SJSA1 (cell line): Measurements from ENCODE around the gene POLR3E. TPM values are rescaled to one million over a fixed set of nuclear protein-coding genes. Genes with fewer than 3 reads are reported as not detected.
A peak's percentile ranks its signal among the peaks of the same experiment; 100 is the strongest.

Experiments
- DNase-seq, 2 experiments: peaks; one replicate each; pipeline ENCODE4 v3.0.0-alpha.2; 2015 to 2020; ENCODE audit warnings: low spot score in 2 of 2, low read depth in 1 of 2
- H3K27ac ChIP-seq: fragments of 250-450 bp; sonication (Bioruptor Pico); 2 replicates; pipeline ENCODE4 v1.5.1; 2020; ENCODE audit warnings: mild to moderate bottlenecking, moderate library complexity
- H3K27me3 ChIP-seq: fragments of 250-450 bp; sonication (Bioruptor Pico); replicated peaks from 2 replicates; pipeline ENCODE4 v1.5.1; 2020; ENCODE audit warnings: mild to moderate bottlenecking, moderate library complexity
- H3K36me3 ChIP-seq: fragments of 250-450 bp; sonication (Bioruptor Pico); 2 replicates; pipeline ENCODE4 v1.5.1; 2020; ENCODE audit warnings: mild to moderate bottlenecking
- H3K4me1 ChIP-seq: fragments of 250-450 bp; sonication (Bioruptor Pico); replicated peaks from 2 replicates; pipeline ENCODE4 v1.6.1; 2021; ENCODE audit warnings: mild to moderate bottlenecking
- H3K4me3 ChIP-seq: fragments of 250-450 bp; sonication (Bioruptor Pico); 2 replicates; pipeline ENCODE4 v1.5.1; 2020; ENCODE audit warnings: mild to moderate bottlenecking
- H3K9me3 ChIP-seq: fragments of 250-450 bp; sonication (Bioruptor Pico); replicated peaks from 2 replicates; pipeline ENCODE4 v1.5.1; 2020; ENCODE audit warnings: mild to moderate bottlenecking
- total RNA-seq: library from RNA; depleted of rRNA; stranded (reverse); fragments of >200 nt; shearing (Covaris generic); gene quantifications from 2 replicates; pipeline ENCODE4 v1.2.3, GENCODE V29; 2014

POLR3E gene
- total RNA-seq, 1 experiment from 2014 or later, result 29.3 TPM

DNA sequence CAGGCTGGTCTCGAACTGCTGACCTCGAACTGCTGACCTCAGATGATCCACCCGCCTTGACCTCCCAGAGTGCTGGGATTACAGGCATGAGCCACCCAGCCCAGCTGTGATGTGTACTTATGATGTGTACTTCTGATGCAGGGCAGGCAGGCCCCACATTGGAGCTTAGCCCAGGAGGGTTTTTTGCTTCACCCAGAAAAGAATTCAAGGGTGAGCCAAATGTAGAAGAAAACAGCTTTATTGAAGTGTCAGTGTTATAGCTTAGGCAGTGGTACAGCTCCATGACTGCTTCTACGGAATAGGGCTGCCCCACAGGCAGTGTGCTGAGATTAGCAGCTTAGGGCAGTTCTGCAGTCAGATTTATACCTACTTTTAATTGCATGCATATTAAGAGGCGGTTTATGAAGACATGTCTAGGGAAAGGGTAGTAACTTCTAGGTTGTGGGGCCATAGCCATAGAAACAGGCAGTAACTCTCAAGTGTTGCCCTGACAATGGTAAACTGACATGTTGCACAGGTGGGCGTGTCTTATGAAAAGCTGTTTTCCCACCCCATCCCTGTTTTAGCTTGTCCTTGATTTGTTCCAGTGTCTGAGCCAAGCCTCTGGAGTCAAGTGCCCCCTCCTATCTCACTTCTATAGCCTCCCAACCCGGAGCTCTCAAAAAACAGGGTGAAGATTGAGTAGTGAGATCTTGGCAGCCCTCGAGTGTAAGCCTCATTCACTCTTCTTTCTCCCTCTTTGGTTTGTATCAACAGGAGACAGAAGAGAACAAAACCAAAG lies 24.1 kb upstream of the POLR3E start:
- H3K27ac ChIP-seq, result no peak overlapping the region
- H3K27me3 ChIP-seq, result no peaks in the 10 kb centered on the region
- no peaks in the 10 kb centered on the region for H3K4me1 ChIP-seq
- no peak for DNase-seq
- no peaks in the 10 kb centered on the region for H3K9me3 ChIP-seq
- no peak overlapping the region for H3K4me3 ChIP-seq
- peaks cover 16% of the 10 kb centered on the region for H3K36me3 ChIP-seq

DNA sequence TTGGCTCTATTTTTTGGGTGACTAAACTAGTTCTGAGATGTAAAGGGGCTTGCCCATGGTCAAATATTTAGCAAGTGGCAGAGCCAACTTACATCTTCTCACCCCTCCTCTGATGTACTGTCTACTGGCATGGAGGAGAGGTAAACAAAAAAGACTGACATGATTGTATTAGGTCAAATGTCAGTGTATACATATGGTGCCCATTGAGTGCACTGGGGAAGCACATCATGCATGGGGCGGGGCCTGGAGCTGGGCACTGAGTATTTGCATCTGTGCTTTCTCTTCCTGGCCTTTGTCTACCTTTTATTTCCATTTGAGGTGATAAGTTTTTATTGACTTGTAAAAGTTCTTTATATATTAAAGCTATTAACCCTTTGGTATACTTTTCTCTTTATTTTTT lies 22.3 kb upstream of the POLR3E start:
- no peak overlapping the region for H3K4me3 ChIP-seq
- no peaks in the 10 kb centered on the region for H3K4me1 ChIP-seq
- H3K9me3 ChIP-seq, result no peaks in the 10 kb centered on the region
- no peak overlapping the region for H3K27ac ChIP-seq
- no peaks in the 10 kb centered on the region for H3K27me3 ChIP-seq
- peaks cover 16% of the 10 kb centered on the region for H3K36me3 ChIP-seq
- DNase-seq, result no peak

DNA sequence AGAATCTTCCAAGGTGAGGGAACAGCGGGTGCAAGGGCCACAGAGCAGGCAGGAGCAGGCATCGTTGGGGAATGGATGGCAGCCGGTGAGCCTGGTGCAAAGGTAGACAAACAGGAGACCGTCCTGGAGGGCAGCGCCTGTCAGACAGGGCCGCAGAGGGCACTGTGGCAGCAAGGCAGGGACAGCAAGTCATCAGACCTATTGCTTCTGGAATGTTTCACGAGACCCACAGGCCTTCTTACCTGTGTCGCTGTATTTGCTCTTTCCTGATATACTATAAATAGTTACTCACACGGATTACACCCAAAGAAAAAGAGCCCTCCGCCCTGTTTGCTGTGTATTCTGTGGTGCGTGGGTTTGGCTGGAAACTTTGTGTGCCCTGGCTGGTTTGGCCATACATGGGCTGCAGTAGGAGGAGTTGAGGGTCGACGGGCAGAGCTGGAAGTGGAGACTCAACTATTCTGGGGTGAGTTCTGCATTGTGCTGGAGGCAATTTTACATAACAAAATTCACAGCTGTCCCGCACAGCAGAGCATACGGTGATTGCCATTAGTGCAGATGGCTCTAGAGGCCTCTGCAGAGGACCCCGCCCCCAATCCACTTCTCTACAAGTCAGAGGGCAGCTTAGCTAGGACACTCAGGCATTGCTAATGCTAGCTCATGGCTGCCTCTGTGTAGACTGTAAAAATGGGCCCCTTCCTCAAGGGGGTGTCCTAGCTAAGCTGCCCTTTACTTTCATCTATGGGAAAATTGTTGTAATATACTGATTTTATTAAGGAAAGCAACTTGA lies 18.6 kb upstream of the POLR3E start:
- no peaks in the 10 kb centered on the region for H3K9me3 ChIP-seq
- no peak overlapping the region for H3K27ac ChIP-seq
- peaks cover 25% of the 10 kb centered on the region for H3K36me3 ChIP-seq
- H3K4me3 ChIP-seq, result no peak overlapping the region
- H3K4me1 ChIP-seq, result no peaks in the 10 kb centered on the region
- H3K27me3 ChIP-seq, result no peaks in the 10 kb centered on the region
- no peak for DNase-seq

DNA sequence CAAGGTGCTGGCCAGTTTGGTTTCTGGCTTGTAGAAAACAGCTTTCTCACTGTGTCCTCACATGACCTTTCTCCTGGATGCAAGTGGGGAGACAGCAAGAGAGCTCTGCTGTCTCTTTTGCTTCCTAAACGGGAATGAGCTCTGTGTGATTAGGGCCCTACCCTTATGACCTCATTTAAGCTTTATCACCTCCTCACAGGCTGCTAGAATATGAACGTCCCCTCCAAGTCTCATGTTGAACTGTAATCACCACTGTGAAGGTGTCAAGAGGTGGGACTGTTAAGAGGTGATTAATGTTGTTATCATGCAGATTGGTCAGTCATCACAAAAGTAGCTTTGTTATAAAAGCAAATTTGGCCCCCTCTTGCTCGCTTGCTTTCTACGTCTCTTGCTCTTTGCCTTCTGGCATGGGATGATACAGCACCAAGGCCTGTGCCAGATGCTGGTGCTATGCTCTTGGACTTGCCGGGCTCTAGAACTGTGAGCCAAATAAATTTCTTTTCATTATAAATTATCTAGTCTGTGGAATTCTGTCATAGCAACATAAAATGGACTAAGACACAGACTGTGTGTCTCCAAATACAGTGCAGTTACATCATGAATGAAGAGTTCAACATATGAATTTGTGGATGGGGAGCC lies 14.8 kb upstream of the POLR3E start:
- Histone ChIP-seq H3K27me3 (no peaks in the 10 kb centered on the region), H3K27ac (no peak overlapping the region), H3K36me3 (peaks cover 21% of the 10 kb centered on the region), H3K9me3 (no peaks in the 10 kb centered on the region), H3K4me1 (no peaks in the 10 kb centered on the region), H3K4me3 (no peak overlapping the region)
- DNase-seq, result no peak

DNA sequence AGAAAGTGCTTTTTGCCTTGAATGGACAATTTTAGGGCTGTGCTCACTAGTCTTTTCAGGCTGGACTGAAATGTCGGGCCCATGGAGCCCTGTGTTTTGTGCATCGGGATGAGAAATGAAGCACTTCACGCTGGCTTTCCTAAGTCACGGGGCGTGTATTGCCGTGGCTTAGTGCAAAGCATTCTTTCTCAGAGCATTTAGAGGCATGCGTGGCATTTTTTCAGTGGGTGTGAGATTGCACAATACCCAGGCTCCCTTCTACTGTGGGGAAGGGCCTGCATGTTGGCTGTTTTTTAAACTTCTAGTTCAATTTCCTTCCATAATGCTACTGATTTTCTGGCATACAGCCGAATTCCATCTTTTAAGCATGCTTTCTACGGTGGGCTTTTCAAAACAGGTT lies 12.6 kb upstream of the POLR3E start:
- no peak for DNase-seq
- Histone ChIP-seq H3K9me3 (no peaks in the 10 kb centered on the region), H3K27ac (no peak overlapping the region)

DNA sequence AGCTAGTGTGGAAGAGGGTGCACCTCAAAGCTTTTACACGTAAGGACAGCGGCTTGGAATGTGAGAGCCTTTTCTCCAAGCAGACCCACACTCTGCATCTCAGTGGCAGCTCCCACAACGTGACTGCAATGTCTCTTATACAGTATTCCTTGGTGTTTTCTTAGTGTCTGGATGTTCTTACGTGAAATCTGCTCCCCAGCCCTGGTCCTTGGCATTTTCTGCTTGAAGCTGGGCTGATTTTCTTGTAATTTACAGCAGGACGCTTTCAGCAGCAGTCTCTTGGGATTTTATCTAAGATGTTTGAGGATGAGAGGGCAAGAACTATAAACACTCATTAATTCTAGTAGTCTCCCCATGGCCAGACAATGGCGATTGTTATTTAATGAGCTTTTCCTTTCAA lies 12.1 kb upstream of the POLR3E start:
- Histone ChIP-seq H3K4me3 (no peak overlapping the region), H3K27ac (no peak overlapping the region), H3K4me1 (no peaks in the 10 kb centered on the region), H3K27me3 (no peaks in the 10 kb centered on the region), H3K36me3 (peaks cover 20% of the 10 kb centered on the region), H3K9me3 (no peaks in the 10 kb centered on the region)
- no peak for DNase-seq

More for the DNA sequence above, 12.6 kb upstream of the POLR3E start:
- H3K4me3 ChIP-seq, result no peak overlapping the region
- H3K4me1 ChIP-seq, result no peaks in the 10 kb centered on the region
- H3K27me3 ChIP-seq, result no peaks in the 10 kb centered on the region
- peaks cover 21% of the 10 kb centered on the region for H3K36me3 ChIP-seq

DNA sequence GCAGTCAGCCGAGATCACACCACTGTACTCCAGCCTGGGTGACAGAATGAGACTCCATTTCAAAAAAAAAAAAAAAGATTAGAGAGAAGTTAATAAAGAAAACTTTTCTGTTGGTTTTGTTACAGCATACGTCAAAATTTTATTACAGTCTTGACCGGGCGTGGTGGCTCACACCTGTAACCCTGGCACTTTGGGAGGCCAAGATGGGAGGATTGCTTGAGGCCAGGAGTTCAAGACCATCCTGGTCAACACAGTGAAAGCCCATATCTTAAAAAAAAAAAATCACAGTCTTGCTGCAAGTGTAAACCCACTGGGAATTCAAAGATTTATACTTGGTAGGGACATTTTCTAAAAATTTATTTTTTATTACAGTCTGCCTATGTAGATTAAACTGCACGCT lies 6.2 kb upstream of the POLR3E start:
- H3K27me3 ChIP-seq, result no peaks in the 10 kb centered on the region
- H3K27ac ChIP-seq, result no peak overlapping the region
- H3K9me3 ChIP-seq, result no peaks in the 10 kb centered on the region
- no peaks in the 10 kb centered on the region for H3K36me3 ChIP-seq
- H3K4me1 ChIP-seq, result no peaks in the 10 kb centered on the region
- DNase-seq, result no peak
- H3K4me3 ChIP-seq, result no peak overlapping the region

DNA sequence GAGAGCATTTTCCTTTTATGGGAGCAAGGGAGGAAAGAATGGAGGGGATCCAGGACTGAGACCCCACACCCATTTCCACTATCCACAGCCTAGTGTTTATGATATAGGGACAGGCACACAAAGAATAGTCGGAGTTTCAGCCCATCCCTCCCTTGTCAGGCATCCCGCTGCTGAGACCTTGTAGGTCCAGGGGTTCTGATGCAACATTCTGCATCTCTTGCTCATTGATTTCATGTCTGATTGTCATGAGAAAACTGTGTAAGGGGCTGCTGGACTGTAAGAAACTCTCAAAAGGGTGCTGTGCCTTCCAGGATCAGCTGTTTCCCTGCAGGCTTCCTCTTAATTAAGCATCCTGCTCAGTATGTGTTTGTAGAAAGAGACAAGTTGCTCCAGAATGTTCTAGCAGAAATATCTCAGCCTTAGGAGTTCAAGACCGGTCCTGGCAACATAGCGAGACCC lies 5.3 kb upstream of the POLR3E start:
- no peak overlapping the region for H3K27ac ChIP-seq
- H3K4me3 ChIP-seq, result no peak overlapping the region
- H3K27me3 ChIP-seq, result no peaks in the 10 kb centered on the region
- H3K9me3 ChIP-seq, result no peaks in the 10 kb centered on the region
- H3K4me1 ChIP-seq, result no peaks in the 10 kb centered on the region
- DNase-seq, result no peak
- H3K36me3 ChIP-seq, result no peaks in the 10 kb centered on the region

DNA sequence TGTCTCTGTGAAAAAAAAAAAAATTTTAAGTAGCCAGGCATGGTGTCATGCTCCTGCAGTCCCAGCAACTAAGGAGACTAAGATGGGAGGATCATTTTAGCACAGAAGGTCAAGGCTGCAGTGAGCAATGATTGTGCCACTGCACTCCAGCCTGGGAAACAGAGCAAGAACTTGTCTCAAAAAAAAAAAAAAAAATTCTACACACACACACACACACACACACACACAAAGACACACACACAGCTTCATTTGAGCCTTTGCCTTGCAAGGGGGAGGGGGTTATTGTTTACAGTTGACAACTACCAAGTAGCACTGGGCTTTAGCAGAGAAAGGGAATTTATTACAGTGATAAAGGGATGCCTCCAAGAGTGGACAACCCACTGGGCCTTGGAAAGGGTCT lies 4.9 kb upstream of the POLR3E start:
- H3K27me3 ChIP-seq, result no peaks in the 10 kb centered on the region
- no peak overlapping the region for H3K4me3 ChIP-seq
- no peak for DNase-seq
- H3K36me3 ChIP-seq, result peaks cover under 1% of the 10 kb centered on the region
- H3K4me1 ChIP-seq, result no peaks in the 10 kb centered on the region
- no peaks in the 10 kb centered on the region for H3K9me3 ChIP-seq
- no peak overlapping the region for H3K27ac ChIP-seq

DNA sequence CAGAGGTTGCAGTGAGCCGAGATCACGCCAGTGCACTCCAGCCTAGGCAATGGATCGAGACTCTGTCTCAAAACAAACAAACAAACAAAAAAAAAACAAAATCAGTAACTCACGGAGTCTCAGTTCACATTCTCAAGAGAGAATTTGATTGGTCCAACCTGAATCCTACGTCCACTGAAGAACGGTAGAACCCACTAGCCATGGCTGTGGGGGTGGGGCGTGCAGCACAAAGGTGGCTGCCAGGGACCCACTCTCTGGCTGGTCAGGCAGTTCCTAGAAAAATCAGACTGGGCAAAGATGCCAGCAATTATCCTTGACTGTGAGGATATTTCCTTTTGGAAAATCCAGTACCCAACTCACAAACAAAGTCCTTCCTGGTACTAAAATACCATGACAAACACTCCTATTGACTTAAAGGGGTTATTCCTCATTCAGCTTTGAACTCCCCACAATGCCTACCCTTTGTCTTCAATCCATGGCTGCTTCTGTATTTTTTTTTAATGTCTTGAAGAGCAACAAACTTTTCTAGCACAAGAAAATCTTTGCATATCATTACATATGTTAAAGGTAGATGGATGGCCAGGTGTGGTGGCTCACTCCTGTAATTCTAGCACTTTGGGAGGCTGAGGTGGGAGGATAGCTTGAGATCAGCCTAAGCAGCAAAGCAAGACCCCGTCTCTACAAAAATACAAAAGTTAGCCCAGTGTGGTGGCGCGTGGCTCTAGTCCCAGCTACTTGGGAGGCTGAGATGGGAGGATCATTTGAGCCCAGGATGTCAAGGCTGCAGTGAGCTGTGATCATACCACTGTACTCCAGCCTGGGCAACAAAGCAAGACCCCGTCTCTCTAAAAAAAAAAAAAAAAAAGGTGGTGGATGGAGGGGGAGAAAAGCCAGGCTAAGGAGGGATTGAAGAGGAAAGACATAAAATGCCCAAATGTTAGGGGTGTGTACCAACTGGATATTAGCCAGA lies 3.8 kb upstream of the POLR3E start:
- DNase-seq, result no peak
- no peaks in the 10 kb centered on the region for H3K9me3 ChIP-seq
- H3K4me1 ChIP-seq, result no peaks in the 10 kb centered on the region
- H3K4me3 ChIP-seq, result no peak overlapping the region
- H3K36me3 ChIP-seq, result peaks cover 8% of the 10 kb centered on the region
- H3K27me3 ChIP-seq, result no peaks in the 10 kb centered on the region
- no peak overlapping the region for H3K27ac ChIP-seq

DNA sequence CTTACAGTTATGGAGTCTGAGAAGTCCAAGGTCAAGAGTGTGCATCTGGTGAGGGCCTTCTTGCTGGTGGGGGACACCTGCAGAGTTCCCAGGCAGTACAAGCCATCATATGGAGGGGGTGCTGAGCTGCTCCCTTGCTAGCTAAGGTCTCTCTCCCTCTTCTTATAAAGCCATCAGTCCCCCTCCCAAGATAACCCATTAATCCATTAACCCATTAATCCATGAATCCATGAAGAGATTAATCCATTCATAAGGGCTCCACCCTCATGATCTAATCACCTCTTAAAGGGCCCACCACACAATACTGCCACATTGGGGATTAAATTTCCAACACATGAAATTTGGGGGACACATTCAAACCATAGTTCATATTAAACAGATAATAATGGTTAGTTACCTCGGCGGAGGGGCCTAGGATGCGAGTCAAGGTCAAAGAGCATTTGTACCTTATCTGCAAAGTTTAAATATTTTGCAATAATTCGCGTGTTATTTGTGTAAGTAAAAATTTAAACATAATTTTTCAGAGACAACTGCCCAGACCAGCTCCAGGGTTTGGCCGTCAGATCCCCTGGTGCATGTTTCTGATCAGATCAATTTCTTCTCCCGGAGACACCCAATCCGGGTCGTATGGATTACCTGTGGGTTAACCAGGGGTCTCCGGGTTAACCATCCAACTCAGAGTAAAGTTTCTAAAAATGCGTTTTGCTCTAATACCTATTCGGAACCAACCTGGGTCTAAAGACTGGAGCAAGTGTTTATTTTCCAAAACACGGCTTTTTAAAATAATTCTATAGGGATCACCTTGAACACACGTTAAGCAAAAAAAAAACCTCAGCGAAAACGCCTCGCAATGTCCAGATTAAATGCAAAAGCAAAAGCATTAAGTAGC lies 740 bp upstream of the POLR3E start:
- no peak overlapping the region for H3K27ac ChIP-seq

DNA sequence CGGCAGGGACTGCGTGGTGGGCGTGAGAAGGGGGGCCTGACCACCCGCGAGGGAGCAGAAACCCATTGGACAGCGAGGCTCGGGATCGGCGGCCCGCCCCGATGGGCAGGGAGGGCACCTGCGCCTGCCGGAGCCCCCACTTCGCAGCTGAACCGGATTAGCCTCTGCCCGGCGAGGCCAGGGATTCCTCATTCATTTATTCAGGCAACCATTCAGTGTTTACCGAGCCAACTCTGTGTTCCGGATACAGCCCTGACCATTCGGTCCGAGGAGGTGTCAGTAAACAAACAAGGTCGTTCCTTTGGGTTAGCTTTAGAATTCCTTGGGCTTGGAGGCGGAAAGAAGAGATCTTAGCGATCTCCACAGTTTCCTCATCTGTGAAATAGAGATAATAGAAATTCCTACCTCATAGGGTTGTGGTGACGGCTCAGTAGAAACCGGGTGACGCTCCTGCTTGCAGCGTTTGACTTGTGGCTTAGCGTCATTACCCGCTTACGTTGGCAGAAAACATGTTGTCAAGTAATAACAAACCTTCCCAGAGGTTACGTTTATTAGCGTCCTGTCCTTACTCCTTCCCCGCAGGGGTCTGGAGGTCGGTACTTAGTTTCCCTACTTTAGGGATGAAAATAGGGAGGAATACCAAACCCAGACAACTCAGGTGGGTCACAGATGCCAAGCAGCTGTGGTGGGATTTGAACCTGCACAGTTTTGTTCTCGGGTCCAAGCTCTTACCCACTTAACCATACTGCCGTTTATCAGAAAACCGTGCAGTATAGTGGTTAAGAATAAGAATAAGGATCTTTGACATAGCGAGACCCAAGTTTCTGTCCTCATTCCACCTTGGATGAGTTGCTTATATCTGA lies 893 bp downstream of the POLR3E start:
- Histone ChIP-seq H3K36me3 (peaks cover 12% of the 10 kb centered on the region), H3K9me3 (no peaks in the 10 kb centered on the region), H3K4me1 (no peaks in the 10 kb centered on the region), H3K27me3 (no peaks in the 10 kb centered on the region), H3K4me3 (peak overlapping the region; percentile 82), H3K27ac (peak overlapping the region; percentile 63)
- DNase-seq, result peak; percentile 90 to 93

More for the DNA sequence above, 740 bp upstream of the POLR3E start:
- no peaks in the 10 kb centered on the region for H3K4me1 ChIP-seq
- no peaks in the 10 kb centered on the region for H3K9me3 ChIP-seq
- peak overlapping the region; percentile 82 for H3K4me3 ChIP-seq
- DNase-seq, result peak in 1 of 2 experiments; percentile 20
- no peaks in the 10 kb centered on the region for H3K27me3 ChIP-seq
- peaks cover 8% of the 10 kb centered on the region for H3K36me3 ChIP-seq
